Smooth muscle cell (in vitro differentiated cells): ENCODE measurements around the gene PRICKLE3. TPM values are rescaled to one million over a fixed set of nuclear protein-coding genes. Genes with fewer than 3 reads are reported as not detected.
"Not testable (repeated sequence)": the region's sequence is repeated elsewhere in the genome, so short reads cannot be mapped to it uniquely, and the experiment has no call there.

Source experiments
- DNase-seq: peaks from one replicate; lab custom pipeline; 2025; ENCODE audit not compliant: unreplicated experiment; lab: John Stamatoyannopoulos, UW
- H2AFZ ChIP-seq: fragments of 200-600 bp; sonication (generic); 2 replicates; pipeline ENCODE4 v1.6.0; 2016; ENCODE audit warnings: antibody characterized with exemption, low read depth, mild to moderate bottlenecking
- H3F3A ChIP-seq: fragments of 200-600 bp; sonication (generic); 2 replicates; pipeline ENCODE4 v1.6.0; 2017; ENCODE audit warnings: antibody characterized with exemption, low read depth
- H3K27ac ChIP-seq: fragments of 200-600 bp; sonication (generic); 2 replicates; pipeline ENCODE4 v1.5.1; 2016; ENCODE audit warnings: low read depth, mild to moderate bottlenecking
- H3K27me3 ChIP-seq: fragments of 200-600 bp; sonication (generic); 2 replicates; pipeline ENCODE4 v1.6.1; 2016; ENCODE audit warnings: low read depth, mild to moderate bottlenecking
- H3K36me3 ChIP-seq: fragments of 200-600 bp; sonication (generic); 2 replicates; pipeline ENCODE4 v1.5.1; 2016; ENCODE audit warnings: low read depth
- H3K4me1 ChIP-seq: fragments of 200-600 bp; sonication (generic); 2 replicates; pipeline ENCODE4 v1.5.1; 2016; ENCODE audit warnings: low read depth
- H3K4me2 ChIP-seq: fragments of 200-600 bp; sonication (generic); 2 replicates; pipeline ENCODE4 v1.6.0; 2016; ENCODE audit warnings: mild to moderate bottlenecking
- H3K4me3 ChIP-seq: fragments of 200-600 bp; sonication (generic); 2 replicates; pipeline ENCODE4 v1.5.1; 2016; ENCODE audit warnings: mild to moderate bottlenecking
- H3K79me2 ChIP-seq: fragments of 200-600 bp; sonication (generic); 2 replicates; pipeline ENCODE4 v1.6.0; 2016; ENCODE audit warnings: low read depth, mild to moderate bottlenecking
- H3K9ac ChIP-seq: fragments of 200-600 bp; sonication (generic); 2 replicates; pipeline ENCODE4 v1.6.0; 2016; ENCODE audit warnings: low read depth
- H3K9me3 ChIP-seq: fragments of 200-600 bp; sonication (generic); replicated peaks from 2 replicates; pipeline ENCODE4 v1.5.1; 2016; ENCODE audit warnings: low read depth
- H4K20me1 ChIP-seq: fragments of 200-600 bp; sonication (generic); 2 replicates; pipeline ENCODE4 v1.6.0; 2016; ENCODE audit warnings: low read depth
- CTCF ChIP-seq: fragments of 200-600 bp; sonication (generic); IDR thresholded peaks from 2 replicates; pipeline ENCODE4 v1.5.1; 2017; ENCODE audit warnings: borderline replicate concordance, mild to moderate bottlenecking, antibody characterized with exemption; ENCODE audit not compliant: insufficient read depth, poor library complexity, severe bottlenecking
- WGBS: methylation state at CpG from one replicate; pipeline ENCODE4 v1.1.7; 2016; ENCODE audit warnings: low lambda C conversion rate; 5-methylcytosine and 5-hydroxymethylcytosine counted together
- polyA plus RNA-seq: library from polyadenylated mRNA; unstranded; fragments of >200 nt; fragmentation: Nextera tagmentation; extraction: Ambion mirVana; gene quantifications from 2 replicates; pipeline ENCODE4 v1.2.1, GENCODE V29; 2016
- small RNA-seq: library from RNA; depleted of rRNA; stranded (forward); fragments of <200 nt; gene quantifications from one replicate; pipeline ENCODE3, GENCODE V24; 2014
- total RNA-seq: library from RNA; depleted of rRNA; stranded (reverse); fragments of >200 nt; gene quantifications from 2 replicates; pipeline ENCODE4 v1.2.3, GENCODE V29; 2014

The PRICKLE3 gene
- total and polyA plus RNA-seq, 2 experiments from 2014 or later: 11.3 to 11.5 TPM

GRCh38 chrX:49129427-49129826 is 56.7 kb downstream of the PRICKLE3 start:
- no peaks in the 10 kb centered on the region for H3K27me3 ChIP-seq
- no peak for TF ChIP-seq CTCF
- H4K20me1 ChIP-seq: no peaks in the 10 kb centered on the region
- DNase-seq: no peak
- no peak overlapping the region for H3K4me3 ChIP-seq
- H3K36me3 ChIP-seq: no peaks in the 10 kb centered on the region
- no peak overlapping the region for H3K4me2 ChIP-seq
- H2AFZ ChIP-seq: no peak overlapping the region
- H3K79me2 ChIP-seq: no peaks in the 10 kb centered on the region
- no peaks in the 10 kb centered on the region for H3F3A ChIP-seq
- H3K9ac ChIP-seq: no peak overlapping the region
- H3K9me3 ChIP-seq: no peaks in the 10 kb centered on the region
- no peaks in the 10 kb centered on the region for H3K4me1 ChIP-seq
- WGBS: 83% methylated on average over 4 of the region's 4 CpGs
- no peak overlapping the region for H3K27ac ChIP-seq

GRCh38 chrX:49127742-49128258 is 58.4 kb downstream of the PRICKLE3 start:
- H3K4me2 ChIP-seq, H3K4me3 ChIP-seq, H3K27ac ChIP-seq, DNase-seq, H4K20me1 ChIP-seq, H3K36me3 ChIP-seq, H3K9me3 ChIP-seq, H3K9ac ChIP-seq, H3K79me2 ChIP-seq, H3F3A ChIP-seq, H2AFZ ChIP-seq, H3K27me3 ChIP-seq, H3K4me1 ChIP-seq: not testable (repeated sequence)
- WGBS: 92% methylated on average over 13 of the region's 13 CpGs

Small RNA genes lying within 50 kb of the gene (small RNA-seq; reads per million reads assigned to genes)
- gene RN7SL262P: not detected

Other genes starting within 250 kb of the PRICKLE3 start
- gene OTUD5, start 228.8 kb downstream of the PRICKLE3 start, total RNA-seq: 30.7 and 36.1 TPM in 2 replicates
- 55.1 and 62.1 TPM in 2 replicates for gene OTUD5, start 228.8 kb downstream of the PRICKLE3 start, polyA plus RNA-seq
- 0.94 and 1.2 TPM in 2 replicates for gene KCND1, start 214.5 kb downstream of the PRICKLE3 start, total RNA-seq
- 3.0 and 3.3 TPM in 2 replicates for gene KCND1, start 214.5 kb downstream of the PRICKLE3 start, polyA plus RNA-seq
- gene GRIPAP1, start 184.1 kb downstream of the PRICKLE3 start, total RNA-seq: 10.0 and 13.9 TPM in 2 replicates
- 14.9 and 20.2 TPM in 2 replicates for gene GRIPAP1, start 184.1 kb downstream of the PRICKLE3 start, polyA plus RNA-seq
- 23.6 and 27.0 TPM in 2 replicates for gene TFE3, start 143.0 kb downstream of the PRICKLE3 start, total RNA-seq
- gene TFE3, start 143.0 kb downstream of the PRICKLE3 start, polyA plus RNA-seq: 35.2 and 40.7 TPM in 2 replicates
- 1.3 and 2.0 TPM in 2 replicates for gene CCDC120, start 127.4 kb downstream of the PRICKLE3 start, total RNA-seq
- 5.4 and 9.9 TPM in 2 replicates for gene CCDC120, start 127.4 kb downstream of the PRICKLE3 start, polyA plus RNA-seq
- gene PRAF2, start 112.4 kb downstream of the PRICKLE3 start, total RNA-seq: 21.3 and 43.6 TPM in 2 replicates
- gene PRAF2, start 112.4 kb downstream of the PRICKLE3 start, polyA plus RNA-seq: 134 and 143 TPM in 2 replicates
- 31.4 and 39.6 TPM in 2 replicates for gene WDR45, start 106.5 kb downstream of the PRICKLE3 start, total RNA-seq
- gene WDR45, start 106.5 kb downstream of the PRICKLE3 start, polyA plus RNA-seq: 38.9 and 49.1 TPM in 2 replicates
- 15.5 and 28.0 TPM in 2 replicates for gene GPKOW, start 62.6 kb downstream of the PRICKLE3 start, total RNA-seq
- gene GPKOW, start 62.6 kb downstream of the PRICKLE3 start, polyA plus RNA-seq: 32.0 and 32.4 TPM in 2 replicates
- gene MAGIX, start 23.6 kb downstream of the PRICKLE3 start, total RNA-seq: 0.45 and 1.3 TPM in 2 replicates
- 3.8 and 6.9 TPM in 2 replicates for gene MAGIX, start 23.6 kb downstream of the PRICKLE3 start, polyA plus RNA-seq
- gene PLP2, start 14.5 kb downstream of the PRICKLE3 start, total RNA-seq: 114 and 190 TPM in 2 replicates
- 237 and 295 TPM in 2 replicates for gene PLP2, start 14.5 kb downstream of the PRICKLE3 start, polyA plus RNA-seq
- gene SYP, start 13.8 kb upstream of the PRICKLE3 start, total RNA-seq: not detected in 2 replicates
- gene SYP, start 13.8 kb upstream of the PRICKLE3 start, polyA plus RNA-seq: 0.28 TPM in 1 of 2 replicates, not detected in the other
- 0.09 TPM in 1 of 2 replicates, not detected in the other for gene CACNA1F, start 47.0 kb upstream of the PRICKLE3 start, total RNA-seq
- gene CACNA1F, start 47.0 kb upstream of the PRICKLE3 start, polyA plus RNA-seq: 0.20 and 0.34 TPM in 2 replicates
- gene CCDC22, start 49.1 kb upstream of the PRICKLE3 start, total RNA-seq: 9.3 and 13.8 TPM in 2 replicates
- gene CCDC22, start 49.1 kb upstream of the PRICKLE3 start, polyA plus RNA-seq: 16.2 and 19.1 TPM in 2 replicates
- gene FOXP3, start 78.3 kb upstream of the PRICKLE3 start, total RNA-seq: not detected in 2 replicates
- gene FOXP3, start 78.3 kb upstream of the PRICKLE3 start, polyA plus RNA-seq: not detected in 2 replicates
- gene PPP1R3F, start 83.4 kb upstream of the PRICKLE3 start, total RNA-seq: 2.4 and 3.3 TPM in 2 replicates
- gene PPP1R3F, start 83.4 kb upstream of the PRICKLE3 start, polyA plus RNA-seq: 14.5 and 15.6 TPM in 2 replicates
- gene GAGE10, start 117.3 kb upstream of the PRICKLE3 start, total RNA-seq: not detected in 2 replicates
- gene GAGE10, start 117.3 kb upstream of the PRICKLE3 start, polyA plus RNA-seq: not detected in 2 replicates
- gene GAGE12J, start 135.7 kb upstream of the PRICKLE3 start, total RNA-seq: not detected in 2 replicates
- gene GAGE12J, start 135.7 kb upstream of the PRICKLE3 start, polyA plus RNA-seq: not detected in 2 replicates
- not detected in 2 replicates for gene GAGE13, start 145.2 kb upstream of the PRICKLE3 start, total RNA-seq
- gene GAGE13, start 145.2 kb upstream of the PRICKLE3 start, polyA plus RNA-seq: not detected in 2 replicates